ENCODE measurements around the gene PKP3. TPM values are rescaled to one million over a fixed set of nuclear protein-coding genes. Genes with fewer than 3 reads are reported as not detected.

The PKP3 gene
- polyA plus RNA-seq, 1 of the 3 experiments (the other 2 are of a cell fraction) = 1.4 TPM

- H4K20me1 ChIP-seq (ENCODE audit: insufficient read depth) = no peaks in the 10 kb centered on the region
- H3K9ac ChIP-seq = no peak overlapping the region
- ChIA-PET POLR2A (no interaction called here), CTCF (no interaction called here)
- no peak for TF ChIP-seq USF1 (IDR thresholded peaks at IDR 0.05; ENCODE audit: borderline replicate concordance, low read depth)
- TF ChIP-seq POLR2AphosphoS5 (IDR thresholded peaks at IDR 0.05; ENCODE audit: low read depth, low read length) = no peak
- TF ChIP-seq FOXM1 (IDR thresholded peaks at IDR 0.05; ENCODE audit: low read depth) = no peak
- TF ChIP-seq, protein P1, sequence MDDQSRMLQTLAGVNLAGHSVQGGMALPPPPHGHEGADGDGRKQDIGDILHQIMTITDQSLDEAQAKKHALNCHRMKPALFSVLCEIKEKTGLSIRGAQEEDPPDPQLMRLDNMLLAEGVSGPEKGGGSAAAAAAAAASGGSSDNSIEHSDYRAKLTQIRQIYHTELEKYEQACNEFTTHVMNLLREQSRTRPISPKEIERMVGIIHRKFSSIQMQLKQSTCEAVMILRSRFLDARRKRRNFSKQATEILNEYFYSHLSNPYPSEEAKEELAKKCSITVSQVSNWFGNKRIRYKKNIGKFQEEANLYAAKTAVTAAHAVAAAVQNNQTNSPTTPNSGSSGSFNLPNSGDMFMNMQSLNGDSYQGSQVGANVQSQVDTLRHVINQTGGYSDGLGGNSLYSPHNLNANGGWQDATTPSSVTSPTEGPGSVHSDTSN (IDR thresholded peaks at IDR 0.05) = no peak
- TF ChIP-seq RAD21 (IDR thresholded peaks at IDR 0.05; ENCODE audit: low read length) = no peak
- no peak for TF ChIP-seq USF2 (IDR thresholded peaks at IDR 0.05; ENCODE audit: borderline replicate concordance, low read depth, low read length)
- TF ChIP-seq GABPA (IDR thresholded peaks at IDR 0.05; ENCODE audit: low read depth) = no peak
- TF ChIP-seq NRF1 (IDR thresholded peaks at IDR 0.05; ENCODE audit: low read depth, low read length) = no peak
- no peak for TF ChIP-seq SIN3A (IDR thresholded peaks at IDR 0.05; ENCODE audit: borderline replicate concordance, low read depth, low read length)
- no peak for TF ChIP-seq MXI1 (IDR thresholded peaks at IDR 0.05; ENCODE audit: low read depth, low read length)
- no peak for TF ChIP-seq ELF1 (IDR thresholded peaks at IDR 0.05)
- TF ChIP-seq EP300 (IDR thresholded peaks at IDR 0.05; ENCODE audit: borderline replicate concordance in 1 of 2, low read depth in 1 of 2, low read length in 1 of 2) = no peak
- H3K4me2 ChIP-seq = no peak overlapping the region
- peaks cover 0 to 7% of the 10 kb centered on the region in 2 experiments; a peak in 1 of 4 replicates for H3K4me1 ChIP-seq (ENCODE audit: control insufficient read depth in 1 of 2, insufficient read depth in 2 of 2, low read depth in 1 of 2, low read length in 1 of 2)
- H3K9me3 ChIP-seq = no peaks in the 10 kb centered on the region
- no peaks in the 10 kb centered on the region for H3K36me3 ChIP-seq (replicated peaks in 1 of 2; ENCODE audit: control insufficient read depth in 1 of 2, insufficient read depth in 2 of 2, low read length in 1 of 2)
- H3K27ac ChIP-seq (ENCODE audit: low read depth in 2 of 2, low read length in 1 of 2) = no peak overlapping the region
- H2AFZ ChIP-seq (ENCODE audit: low read depth) = no peak overlapping the region
- H3K27me3 ChIP-seq (ENCODE audit: insufficient read depth) = peaks cover 27% of the 10 kb centered on the region
- H3K4me3 ChIP-seq (ENCODE audit: low read depth in 2 of 2, low read length in 1 of 2) = no peak overlapping the region
- H3K9me2 ChIP-seq = no peaks in the 10 kb centered on the region
- no peak for DNase-seq
- 87% methylated on average over 51 of the region's 71 CpGs for WGBS (ENCODE audit: low lambda C conversion rate)
- H3F3A ChIP-seq (replicated peaks; ENCODE audit: insufficient read depth) = no peaks in the 10 kb centered on the region
- no peaks in the 10 kb centered on the region for H3K79me2 ChIP-seq (ENCODE audit: insufficient read depth)
Measured at GRCh38 chr11:420054-420910, 26.3 kb downstream of the PKP3 start.

DNA sequence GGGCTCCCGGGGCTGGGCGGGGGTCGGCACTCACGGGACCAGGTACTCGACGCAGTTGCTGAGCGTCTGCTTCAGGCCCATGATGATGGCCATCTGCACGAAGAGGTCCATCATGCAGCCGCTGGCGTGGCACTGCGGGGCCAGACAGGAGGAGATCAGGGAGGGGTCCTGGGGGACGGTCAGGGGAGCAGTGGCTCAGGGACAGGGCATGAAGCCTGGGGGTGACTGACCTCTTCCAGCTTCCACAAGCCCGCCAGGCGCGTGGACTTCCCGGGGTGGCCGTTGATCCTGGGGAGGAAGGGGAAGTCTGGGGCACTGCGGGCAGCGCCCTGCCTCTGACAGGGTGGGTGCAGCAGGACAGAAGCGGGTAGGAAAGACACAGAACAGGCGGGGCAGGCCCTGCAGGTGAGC lies 26.9 kb downstream of the PKP3 start:
- Histone ChIP-seq H3K27me3 (ENCODE audit: insufficient read depth) (peaks cover 25% of the 10 kb centered on the region), H3K9me3 (no peaks in the 10 kb centered on the region), H3K79me2 (ENCODE audit: insufficient read depth) (no peaks in the 10 kb centered on the region), H3K4me3 (ENCODE audit: low read depth in 2 of 2, low read length in 1 of 2) (no peak overlapping the region), H3K4me2 (no peak overlapping the region), H4K20me1 (ENCODE audit: insufficient read depth) (no peaks in the 10 kb centered on the region), H3K9me2 (no peaks in the 10 kb centered on the region), H2AFZ (ENCODE audit: low read depth) (no peak overlapping the region), H3K27ac (ENCODE audit: low read depth in 2 of 2, low read length in 1 of 2) (no peak overlapping the region), H3K9ac (no peak overlapping the region), H3K36me3 (replicated peaks in 1 of 2; ENCODE audit: control insufficient read depth in 1 of 2, insufficient read depth in 2 of 2, low read length in 1 of 2) (no peaks in the 10 kb centered on the region), H3K4me1 (ENCODE audit: control insufficient read depth in 1 of 2, insufficient read depth in 2 of 2, low read depth in 1 of 2, low read length in 1 of 2) (peaks cover 0 to 7% of the 10 kb centered on the region in 2 experiments; a peak in 1 of 4 replicates), H3F3A (replicated peaks; ENCODE audit: insufficient read depth) (no peaks in the 10 kb centered on the region)
- WGBS (ENCODE audit: low lambda C conversion rate) = 85% methylated on average over 14 of the region's 21 CpGs
- DNase-seq = no peak
- ChIA-PET CTCF (no interaction called here), POLR2A (no interaction called here)
- no peak for TF ChIP-seq RXRA (IDR thresholded peaks at IDR 0.05; ENCODE audit: borderline replicate concordance, low read depth)
- TF ChIP-seq ELF1 (IDR thresholded peaks at IDR 0.05) = no peak
